Ecto neural progenitor cell (in vitro differentiated cells): ENCODE data around the gene APOL3.
"Not testable (repeated sequence)": the region's sequence is repeated elsewhere in the genome, so short reads cannot be mapped to it uniquely, and the experiment has no call there.

Experiments used
- DNase-seq: peaks from one replicate; pipeline ENCODE4 v3.0.0-alpha.2; 2018; ENCODE audit warnings: low spot score

APOL3 gene

DNA sequence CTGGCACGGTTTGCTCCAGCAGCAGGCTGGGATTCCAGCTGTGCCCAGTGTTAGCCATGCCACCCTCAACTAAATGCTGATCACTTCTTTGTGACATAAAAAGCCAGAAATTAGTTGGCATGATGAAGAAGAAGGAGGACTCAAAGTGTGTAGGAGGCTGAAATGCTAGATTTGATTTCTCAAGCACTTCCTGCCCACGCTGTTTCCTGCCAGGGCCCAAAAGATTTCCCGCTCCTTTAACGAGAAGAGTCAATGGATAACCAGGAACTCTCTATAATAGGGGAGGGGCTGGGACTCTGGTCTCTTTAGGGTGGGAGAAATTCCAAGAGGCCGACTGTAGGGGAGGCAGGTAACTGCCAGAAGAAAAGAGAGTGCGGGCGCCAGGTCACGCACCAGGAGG lies 26.4 kb downstream of the APOL3 start:
- no peak for DNase-seq

- no peak for DNase-seq
Observed at GRCh38 chr22:36131907-36132306, 28.6 kb downstream of the APOL3 start.

DNA sequence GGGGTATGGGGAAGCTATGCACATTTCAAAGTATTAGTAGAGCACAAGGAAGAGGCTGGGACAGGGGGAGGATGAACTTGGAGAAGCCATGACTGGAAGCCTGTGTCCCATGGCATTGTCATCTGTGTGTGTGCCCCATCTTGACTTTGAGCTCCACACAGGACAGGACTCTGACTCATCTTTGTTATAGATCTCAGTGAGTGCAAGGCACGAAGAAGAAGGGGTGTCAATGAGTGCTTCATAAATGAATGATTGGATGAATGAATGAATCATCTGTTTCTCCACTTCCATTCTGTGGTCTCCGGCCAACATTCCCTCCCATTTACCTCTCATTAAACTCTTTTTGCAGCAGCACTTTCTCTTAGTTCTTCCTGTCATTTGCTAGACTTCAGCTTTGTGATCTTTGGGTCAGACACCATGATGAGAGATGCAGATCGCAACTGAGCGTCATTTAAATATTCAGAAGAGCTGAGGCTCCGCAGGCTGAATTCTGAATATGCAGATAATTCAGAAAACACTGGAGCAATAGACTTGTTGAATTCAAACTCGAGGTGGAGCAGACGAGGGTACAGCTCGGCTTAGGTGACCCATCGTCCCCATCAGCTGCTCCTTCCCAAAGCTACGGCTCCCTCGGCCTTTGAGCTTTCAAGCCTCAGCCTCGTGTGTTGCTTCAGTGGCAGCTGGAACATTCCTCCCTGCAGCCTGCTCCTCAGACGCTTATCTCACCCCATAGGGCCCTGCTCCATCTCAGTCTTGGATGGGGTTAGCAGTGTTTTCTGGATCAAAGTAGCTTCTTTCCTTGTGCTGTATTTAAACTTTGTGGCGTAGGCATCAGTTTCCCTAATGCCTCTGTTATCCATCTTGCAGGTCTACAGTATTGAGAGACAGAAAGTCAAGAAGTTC lies 30.8 kb downstream of the APOL3 start:
- DNase-seq, result no peak

DNA sequence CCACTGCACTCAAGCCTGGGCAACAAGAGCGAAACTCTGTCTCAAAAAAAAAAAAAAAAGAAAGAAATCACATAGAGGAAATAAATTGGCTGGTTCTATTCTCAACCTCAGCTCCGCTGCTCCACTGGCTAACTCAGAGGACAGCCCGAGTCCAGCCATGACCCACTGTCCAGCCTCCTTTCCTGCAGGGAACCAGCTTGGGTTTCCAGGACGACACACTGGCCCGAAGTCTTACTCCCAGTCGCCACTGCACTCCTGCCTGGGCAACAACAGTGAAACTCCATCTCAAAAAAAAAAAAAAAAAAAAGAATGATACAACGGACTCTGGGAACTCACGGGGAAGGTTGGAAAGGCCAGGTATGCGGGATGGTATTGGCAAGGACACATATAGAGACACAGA lies 31.5 kb downstream of the APOL3 start:
- DNase-seq, result no peak

DNA sequence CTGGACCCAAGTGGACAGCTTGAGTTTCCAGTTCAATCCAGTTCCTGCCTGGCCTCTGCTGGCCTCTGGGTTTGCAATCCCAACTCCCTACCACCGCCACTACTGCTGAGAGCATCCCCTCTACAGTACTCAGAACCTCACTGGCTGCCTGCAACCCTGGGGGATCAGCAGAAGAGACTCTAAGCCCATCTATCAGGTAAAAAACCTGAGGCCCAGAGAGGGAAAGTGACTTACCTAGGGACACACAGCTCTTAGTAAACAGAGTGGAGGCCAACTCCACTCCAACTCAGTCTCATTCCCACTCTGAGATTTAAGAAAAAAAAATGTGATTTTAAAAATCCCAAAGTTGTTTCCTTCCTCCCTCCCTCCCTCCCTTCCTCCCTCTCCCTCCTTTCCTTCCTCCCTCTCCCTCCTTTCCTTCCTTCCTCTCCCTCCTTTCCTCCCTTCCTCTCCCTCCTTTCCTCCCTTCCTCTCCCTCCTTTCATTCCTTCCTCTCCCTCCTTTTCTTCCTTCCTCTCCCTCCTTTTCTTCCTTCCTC lies 34.5 kb downstream of the APOL3 start:
- DNase-seq, result no peak

GRCh38 chr22:36125434-36125833 lies 35.1 kb downstream of the APOL3 start:
- no peak for DNase-seq

DNA sequence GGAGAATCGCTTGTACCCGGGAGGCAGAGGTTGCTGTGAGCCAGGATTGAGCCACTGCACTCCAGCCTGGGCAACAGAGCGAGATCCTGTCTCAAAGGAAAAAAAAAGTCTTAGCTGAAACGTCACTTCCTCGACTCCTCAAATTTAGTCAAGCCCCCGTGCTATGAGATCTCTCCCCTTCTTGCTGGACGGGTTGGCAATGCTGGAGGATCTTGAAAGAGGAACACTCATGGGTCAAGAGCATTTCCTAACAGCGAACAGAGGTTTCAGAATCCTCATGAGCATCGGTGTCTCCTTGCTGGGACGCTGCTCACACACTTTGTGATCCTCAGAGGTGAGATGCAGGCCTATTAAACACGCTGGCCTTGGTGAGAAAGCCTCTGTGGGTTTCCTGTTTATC lies 35.9 kb downstream of the APOL3 start:
- DNase-seq, result no peak

DNA sequence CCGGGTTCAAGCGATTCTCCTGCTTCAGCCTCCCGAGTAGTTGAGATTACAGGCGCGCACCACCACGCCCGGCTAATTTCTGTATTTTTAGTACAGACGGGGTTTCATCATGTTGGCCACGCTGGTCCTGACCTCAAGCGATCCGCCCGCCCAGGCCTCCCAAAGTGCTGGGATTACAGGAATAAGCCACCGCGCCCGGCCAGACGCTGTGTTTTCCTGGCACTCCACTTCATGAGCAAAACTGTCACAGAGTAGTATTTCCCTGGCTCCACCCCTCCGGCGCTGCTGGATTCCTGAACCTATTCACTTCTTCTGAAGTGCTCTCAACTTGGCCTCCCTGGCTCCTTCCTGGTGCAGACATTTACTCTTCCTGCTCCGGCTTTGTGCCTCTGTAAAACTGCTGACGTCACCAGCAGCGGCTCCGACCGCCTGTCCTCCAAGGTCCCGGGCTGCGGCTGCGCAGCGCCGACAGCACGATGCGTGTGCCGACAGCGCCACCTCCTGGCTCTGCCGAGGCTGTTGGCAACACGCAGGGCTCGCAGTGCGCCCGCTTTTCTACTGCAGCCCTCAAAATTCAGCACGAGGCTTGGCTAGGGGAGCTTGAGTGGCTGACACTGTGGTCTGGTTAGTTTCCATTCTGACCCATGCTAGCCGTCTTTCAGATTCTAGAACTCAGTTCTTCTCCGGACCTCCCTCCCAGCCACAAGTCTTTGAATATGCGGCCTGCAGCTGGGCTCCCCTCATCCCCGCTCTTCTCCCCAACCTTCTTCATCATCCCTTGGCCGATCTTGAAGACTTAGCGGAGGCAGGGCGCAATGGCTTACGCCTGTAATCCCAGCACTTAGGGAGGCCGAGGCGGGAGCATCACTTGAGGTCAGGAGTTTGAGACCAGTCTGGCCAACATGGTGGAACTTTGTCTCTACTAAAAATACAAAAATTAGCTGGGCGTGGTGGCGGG lies 36.6 kb downstream of the APOL3 start:
- DNase-seq, result peak; percentile 94

GRCh38 chr22:36120621-36121351 lies 39.8 kb downstream of the APOL3 start:
- not testable (repeated sequence) for DNase-seq

DNA sequence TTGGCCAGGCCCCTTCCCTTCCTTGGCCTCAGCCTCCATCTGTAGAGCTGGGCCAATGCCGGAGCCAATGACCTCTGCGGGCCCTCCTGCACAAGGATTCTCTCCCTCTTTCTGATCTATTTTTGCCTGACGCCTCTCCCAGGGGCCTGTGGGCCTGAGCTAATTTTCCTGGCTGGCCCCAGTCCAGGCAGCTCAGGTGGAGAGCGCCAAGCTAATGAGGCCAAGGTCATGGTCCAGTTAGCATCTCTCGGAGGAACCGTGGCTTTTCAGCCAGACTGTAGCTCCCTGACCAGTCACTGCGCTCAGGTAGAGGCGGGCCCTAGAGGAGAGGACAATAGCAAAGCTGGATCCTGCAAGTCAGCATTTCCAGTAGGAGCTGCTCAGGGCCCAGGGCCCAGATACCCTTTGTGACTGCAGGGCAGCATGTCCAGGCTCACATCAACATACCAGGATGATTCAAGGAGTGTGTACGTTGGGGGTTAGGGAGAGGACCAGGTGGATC lies 43.5 kb downstream of the APOL3 start:
- no peak for DNase-seq

DNA sequence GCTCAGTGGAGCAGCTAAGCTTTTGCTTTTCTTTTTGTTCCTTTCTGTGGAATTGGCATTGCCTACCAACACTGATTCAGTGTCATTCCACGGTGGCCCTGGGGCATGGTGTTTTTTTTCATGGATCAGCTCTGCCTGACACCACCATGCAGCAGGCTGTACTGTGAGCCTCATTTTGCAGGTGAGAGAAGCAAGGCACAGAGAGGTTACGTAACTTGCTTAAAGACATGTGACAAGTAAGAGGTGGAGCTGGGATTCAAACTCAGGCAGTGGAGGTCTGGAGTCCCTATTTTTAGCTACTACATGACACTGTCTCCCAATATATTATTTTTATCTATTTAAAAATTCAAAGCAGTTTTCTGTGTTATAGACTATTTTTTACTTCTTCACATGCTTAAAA lies 44.4 kb downstream of the APOL3 start:
- DNase-seq, result no peak

- DNase-seq, result no peak
Observed at GRCh38 chr22:36113121-36113520, 47.4 kb downstream of the APOL3 start.

- DNase-seq, result no peak
Observed at GRCh38 chr22:36111316-36111715, 49.2 kb downstream of the APOL3 start.

DNA sequence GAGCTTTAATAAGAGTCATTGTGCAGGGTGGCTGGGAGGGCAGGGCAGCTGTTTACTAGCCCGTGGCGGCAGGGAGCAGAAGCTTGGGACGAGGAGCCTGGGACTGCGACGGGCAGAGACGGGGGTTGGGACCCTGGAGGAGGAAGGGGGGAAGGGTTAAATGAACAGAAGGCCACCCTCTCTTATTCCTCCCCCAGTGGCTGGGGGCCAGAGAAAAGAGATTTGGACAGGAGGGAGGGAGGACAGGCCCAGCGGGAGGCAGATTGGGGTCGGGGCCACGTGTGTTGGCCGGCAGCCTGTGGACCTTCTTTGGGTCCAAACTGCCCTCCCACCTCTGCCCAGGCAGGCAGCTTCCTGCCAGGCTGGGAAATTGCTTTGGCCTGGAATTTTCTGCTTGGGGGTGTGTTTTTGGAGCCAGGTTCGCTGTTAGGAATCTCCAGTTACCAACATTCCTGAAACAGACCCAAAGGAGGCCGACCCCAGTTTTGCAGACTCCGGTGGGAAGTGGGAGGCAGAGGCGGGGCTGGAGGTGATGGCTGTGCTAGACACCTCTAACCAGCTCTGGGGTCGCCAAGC lies 50.2 kb downstream of the APOL3 start:
- no peak for DNase-seq

GRCh38 chr22:36107436-36107835 lies 53.1 kb downstream of the APOL3 start:
- no peak for DNase-seq

DNA sequence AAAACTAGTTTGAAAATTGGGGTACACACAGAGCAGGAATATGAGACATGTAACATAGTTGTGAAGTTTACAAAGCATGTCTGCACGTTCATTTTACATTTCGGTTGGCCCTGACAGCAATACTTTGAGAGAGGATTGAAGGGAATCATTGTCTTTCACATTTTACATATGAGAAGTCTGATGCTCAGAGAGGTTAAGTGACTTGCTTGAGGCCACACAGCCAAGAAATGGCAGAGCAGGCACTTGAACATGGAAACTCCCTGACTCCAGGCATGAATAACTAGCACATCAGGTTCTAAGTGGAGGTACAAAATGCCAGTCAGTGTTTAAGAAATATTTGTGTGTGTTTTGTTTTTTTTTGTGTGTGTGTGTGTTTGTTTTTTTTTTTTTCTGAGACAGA lies 53.6 kb downstream of the APOL3 start:
- no peak for DNase-seq

DNA sequence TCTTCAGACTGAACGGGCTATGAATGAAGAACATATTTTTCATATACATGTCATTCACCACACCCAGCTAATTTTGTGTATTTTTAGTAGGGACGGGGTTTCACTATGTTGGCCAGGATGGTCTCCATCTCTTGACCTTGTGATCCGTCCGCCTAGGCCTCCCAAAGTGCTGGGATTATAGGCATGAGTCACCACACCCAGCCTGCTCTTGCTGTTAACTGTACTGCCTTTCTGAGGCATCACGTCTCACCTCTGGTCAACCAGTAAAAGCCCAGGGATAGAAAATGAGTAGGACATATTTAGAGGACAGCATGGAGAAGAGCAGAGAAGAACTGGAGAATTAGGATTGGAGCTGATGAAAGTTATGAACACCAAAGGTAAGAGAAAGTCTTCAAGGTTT lies 55.6 kb downstream of the APOL3 start:
- DNase-seq, result no peak

DNA sequence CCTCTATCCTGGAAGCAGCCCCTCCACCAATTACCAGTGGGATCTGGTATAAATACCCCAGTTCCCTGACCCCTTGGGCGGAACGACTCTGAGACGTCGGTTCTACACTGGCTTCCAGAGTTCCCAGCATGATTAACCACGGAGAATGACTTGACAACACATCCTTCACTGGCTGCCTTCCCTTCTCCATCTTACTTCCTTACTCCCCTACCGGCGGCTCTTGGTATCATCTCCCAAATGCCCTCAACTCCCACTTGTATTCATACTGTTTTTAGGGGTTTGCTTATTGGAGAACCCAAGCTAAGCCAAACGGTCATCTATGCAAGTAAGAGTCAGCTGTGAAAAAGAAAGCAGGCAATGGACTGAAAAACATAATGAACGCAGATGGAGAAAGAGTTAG lies 56.1 kb downstream of the APOL3 start:
- DNase-seq, result no peak

- no peak for DNase-seq
Observed at GRCh38 chr22:36103891-36104290, 56.7 kb downstream of the APOL3 start.

DNA sequence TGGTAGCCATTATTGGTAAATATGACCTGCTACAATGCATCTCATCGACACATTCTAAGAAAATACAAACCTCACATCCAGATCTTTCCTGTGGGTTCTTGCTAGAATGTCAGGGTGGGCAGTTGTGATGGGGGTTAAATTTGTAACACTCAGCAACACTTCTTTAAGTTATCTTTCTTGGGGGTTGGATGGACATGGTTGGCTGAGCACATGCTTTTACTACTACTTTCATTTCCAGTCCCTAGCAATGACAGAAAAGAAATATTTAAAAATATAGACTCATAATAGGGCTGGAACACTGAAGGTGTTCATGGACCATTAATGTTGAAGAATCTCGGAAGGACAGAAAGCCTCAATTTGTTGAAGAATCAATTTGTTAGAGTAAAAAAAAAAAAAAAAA lies 57.6 kb downstream of the APOL3 start:
- no peak for DNase-seq

DNA sequence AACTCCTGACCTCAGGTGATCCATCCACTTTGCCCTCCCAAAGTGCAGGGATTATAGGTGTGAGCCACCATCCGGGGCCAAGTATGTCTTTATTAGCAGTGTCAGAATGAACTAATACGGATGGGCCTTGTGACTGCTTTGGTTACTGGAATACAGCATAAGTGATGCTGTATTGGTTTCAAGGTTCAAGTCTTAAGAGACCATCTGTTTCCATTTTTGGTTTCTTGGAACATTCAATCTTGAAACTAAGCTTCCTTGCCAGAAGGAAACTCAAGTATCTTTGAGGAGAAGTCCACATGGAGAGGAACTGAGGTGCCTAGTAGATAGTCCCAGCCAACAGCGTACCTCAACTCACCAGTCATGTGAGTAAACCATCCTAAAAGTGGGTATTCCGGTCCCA lies 58.8 kb downstream of the APOL3 start:
- DNase-seq, result no peak
